HEK293 (cell line): Measurements from ENCODE around the gene LAMB4.

Experiments used
- CTCF ChIA-PET: fragments of 350-600 bp; formaldehyde crosslinking; extraction: SDS; loops from one replicate; lab custom pipeline; 2021; ENCODE audit warnings: antibody characterized with exemption; lab: Yijun Ruan, JAX
- POLR2A ChIA-PET: fragments of 300-600 bp; formaldehyde crosslinking; extraction: SDS; loops from one replicate; lab custom pipeline; 2020; ENCODE audit warnings: antibody characterized with exemption, inconsistent platforms; lab: Yijun Ruan, JAX
- H3K27ac ChIP-seq: fragments of 200-500 bp; sonication (Bioruptor generic); 2 replicates; pipeline ENCODE4 v1.5.1; 2014; ENCODE audit warnings: low read depth, low read length, control low read depth, inconsistent platforms; ENCODE audit errors: extremely low read depth
- H3K36me3 ChIP-seq, 2 experiments: fragments of 200-500 bp in 1 of 2; sonication (Bioruptor generic) in 1 of 2; 1 replicate in 1 of 2; 2 replicates in 1 of 2; pipeline ENCODE4 v1.5.1; 2014 to 2017; ENCODE audit warnings: inconsistent platforms in 2 of 2, low read length in 2 of 2; ENCODE audit not compliant: control insufficient read depth in 2 of 2, insufficient read depth in 1 of 2
- H3K4me1 ChIP-seq: fragments of 200-500 bp; sonication (Bioruptor generic); 2 replicates; pipeline ENCODE4 v1.5.1; 2014; ENCODE audit warnings: mild to moderate bottlenecking, low read length, inconsistent platforms; ENCODE audit not compliant: control insufficient read depth, insufficient read depth
- H3K4me3 ChIP-seq: 2 replicates; pipeline ENCODE4 v1.5.1; 2011; ENCODE audit warnings: low read depth, mild to moderate bottlenecking, control low read depth, low read length, moderate library complexity
- H3K9me3 ChIP-seq: fragments of 200-500 bp; sonication (Bioruptor generic); 2 replicates; pipeline ENCODE4 v1.5.1; 2014; ENCODE audit warnings: low read depth, low read length, inconsistent platforms; ENCODE audit not compliant: control insufficient read depth, insufficient read depth
- EGR2 ChIP-seq: fragments of 450-650 bp; formaldehyde crosslinking; IDR thresholded peaks from 2 replicates; pipeline ENCODE4 v1.5.1; 2016; ENCODE audit warnings: low read depth, missing biosample characterization, missing genetic modification characterization
- KLF1 ChIP-seq: fragments of 450-650 bp; formaldehyde crosslinking; IDR thresholded peaks from 2 replicates; pipeline ENCODE4 v1.5.1; 2016; ENCODE audit warnings: missing biosample characterization, missing genetic modification characterization
- OSR2 ChIP-seq: fragments of 450-650 bp; formaldehyde crosslinking; IDR thresholded peaks from 2 replicates; pipeline ENCODE4 v1.5.1; 2016; ENCODE audit warnings: missing biosample characterization, missing genetic modification characterization
- OVOL3 ChIP-seq: fragments of 450-650 bp; formaldehyde crosslinking; IDR thresholded peaks from 2 replicates; pipeline ENCODE4 v1.5.1; 2016; ENCODE audit warnings: missing biosample characterization, missing genetic modification characterization
- PRDM6 ChIP-seq: fragments of 450-650 bp; formaldehyde crosslinking; IDR thresholded peaks from 2 replicates; pipeline ENCODE4 v1.5.1; 2017; ENCODE audit warnings: missing biosample characterization, missing genetic modification characterization
- SALL2 ChIP-seq: fragments of 450-650 bp; formaldehyde crosslinking; IDR thresholded peaks from 2 replicates; pipeline ENCODE4 v1.5.0; 2017; ENCODE audit warnings: missing biosample characterization, mild to moderate bottlenecking, missing genetic modification characterization, borderline replicate concordance
- SETDB1 ChIP-seq: IDR thresholded peaks from one replicate; pipeline ENCODE4 v1.6.1; 2017; ENCODE audit warnings: mild to moderate bottlenecking, low read length, moderate library complexity, mixed read lengths; ENCODE audit not compliant: insufficient read length
- WT1 ChIP-seq: fragments of 450-650 bp; formaldehyde crosslinking; IDR thresholded peaks from 2 replicates; pipeline ENCODE4 v1.5.1; 2016; ENCODE audit warnings: missing biosample characterization, missing genetic modification characterization
- YY2 ChIP-seq: fragments of 450-650 bp; formaldehyde crosslinking; IDR thresholded peaks from 2 replicates; pipeline ENCODE4 v1.5.1; 2016; ENCODE audit warnings: missing biosample characterization, missing genetic modification characterization
- ZBTB1 ChIP-seq: fragments of 450-650 bp; formaldehyde crosslinking; IDR thresholded peaks from 2 replicates; pipeline ENCODE4 v1.5.1; 2016; ENCODE audit warnings: missing biosample characterization, missing genetic modification characterization
- ZBTB21 ChIP-seq: fragments of 450-650 bp; formaldehyde crosslinking; IDR thresholded peaks from 2 replicates; pipeline ENCODE4 v1.5.1; 2017; ENCODE audit warnings: missing biosample characterization, missing genetic modification characterization
- ZBTB8A ChIP-seq: fragments of 450-650 bp; formaldehyde crosslinking; IDR thresholded peaks from 2 replicates; pipeline ENCODE4 v1.5.1; 2016; ENCODE audit warnings: missing biosample characterization, missing genetic modification characterization
- ZNF114 ChIP-seq: fragments of 450-650 bp; formaldehyde crosslinking; IDR thresholded peaks from 2 replicates; pipeline ENCODE4 v1.5.0; 2017; ENCODE audit warnings: missing biosample characterization, missing genetic modification characterization
- ZNF157 ChIP-seq: fragments of 450-650 bp; formaldehyde crosslinking; IDR thresholded peaks from 2 replicates; pipeline ENCODE4 v1.5.1; 2016; ENCODE audit warnings: missing biosample characterization, missing genetic modification characterization
- ZNF18 ChIP-seq: fragments of 450-650 bp; formaldehyde crosslinking; IDR thresholded peaks from 2 replicates; pipeline ENCODE4 v1.5.1; 2016; ENCODE audit warnings: missing biosample characterization, missing genetic modification characterization
- ZNF2 ChIP-seq: fragments of 450-650 bp; formaldehyde crosslinking; IDR thresholded peaks from 2 replicates; pipeline ENCODE4 v1.5.1; 2016; ENCODE audit warnings: missing biosample characterization, missing genetic modification characterization
- ZNF311 ChIP-seq: fragments of 450-650 bp; formaldehyde crosslinking; IDR thresholded peaks from 2 replicates; pipeline ENCODE4 v1.5.1; 2017; ENCODE audit warnings: missing biosample characterization, missing genetic modification characterization, borderline replicate concordance
- ZNF37A ChIP-seq: fragments of 450-650 bp; IDR thresholded peaks from 2 replicates; pipeline ENCODE4 v1.5.1; 2018; ENCODE audit warnings: missing biosample characterization, missing genetic modification characterization
- ZNF544 ChIP-seq: fragments of 450-650 bp; formaldehyde crosslinking; IDR thresholded peaks from 2 replicates; pipeline ENCODE4 v1.5.0; 2017; ENCODE audit warnings: missing biosample characterization, missing genetic modification characterization
- ZNF561 ChIP-seq: fragments of 450-650 bp; IDR thresholded peaks from 2 replicates; pipeline ENCODE4 v1.5.1; 2018; ENCODE audit warnings: missing biosample characterization, missing genetic modification characterization, borderline replicate concordance
- ZNF621 ChIP-seq: fragments of 450-650 bp; formaldehyde crosslinking; IDR thresholded peaks from 2 replicates; pipeline ENCODE4 v1.5.1; 2017; ENCODE audit warnings: missing biosample characterization, missing genetic modification characterization
- ZNF792 ChIP-seq: fragments of 450-650 bp; formaldehyde crosslinking; IDR thresholded peaks from 2 replicates; pipeline ENCODE4 v1.5.1; 2016; ENCODE audit warnings: missing biosample characterization, missing genetic modification characterization
- TF ChIP-seq, protein P1 (sequence below): fragments of 450-650 bp; formaldehyde crosslinking; IDR thresholded peaks from 2 replicates; pipeline ENCODE4 v1.5.1; 2016; ENCODE audit warnings: missing biosample characterization, missing genetic modification characterization
- TF ChIP-seq, protein P2 (sequence below): fragments of 450-650 bp; formaldehyde crosslinking; IDR thresholded peaks from 2 replicates; pipeline ENCODE4 v1.5.1; 2016; ENCODE audit warnings: missing biosample characterization, missing genetic modification characterization

LAMB4 gene

DNA sequence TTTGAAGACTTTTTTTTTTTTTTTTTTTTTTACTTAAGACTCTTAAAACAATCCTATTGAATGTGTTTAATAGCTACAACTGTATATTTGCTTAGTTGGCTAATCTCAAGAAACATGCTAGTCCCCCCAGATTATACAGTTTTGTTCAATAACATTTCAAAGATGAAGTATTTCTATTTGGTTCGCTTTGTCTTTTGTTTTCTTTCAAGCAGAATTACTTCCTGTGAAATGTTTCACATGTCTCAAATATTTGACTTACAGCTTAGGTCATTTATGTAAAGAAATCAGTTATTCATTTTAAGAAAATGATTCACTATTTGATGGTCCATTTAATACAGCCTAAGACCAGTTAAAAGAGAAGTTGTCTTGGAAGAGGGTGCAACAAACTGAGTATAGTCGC lies 114.4 kb downstream of the LAMB4 start:
- H3K4me1 ChIP-seq: peaks cover 26% of the 10 kb centered on the region
- no peak overlapping the region for H3K27ac ChIP-seq
- CTCF ChIA-PET: interaction anchor here (0.6 to 1.2 kb wide), 5 partner anchors 12 to 286 kb away, joined by 3 to 6 read pairs (median 3); no protein-coding TSS in a partner anchor
- POLR2A ChIA-PET: interaction anchor here (3.8 kb wide), 1 partner anchor 13 kb away, joined by 18 read pairs; the partner anchor contains the start of gene LAMB1
- no peak overlapping the region for H3K4me3 ChIP-seq
- TF ChIP-seq ZNF311: no peak
- TF ChIP-seq ZNF114: no peak
- no peak for TF ChIP-seq SETDB1
- TF ChIP-seq KLF1 (tag by site-specific recombination): no peak
- no peak for TF ChIP-seq ZNF18 (tag by site-specific recombination)
- TF ChIP-seq ZBTB21: no peak
- TF ChIP-seq ZNF544 (tag by site-specific recombination): no peak
- TF ChIP-seq YY2 (tag by site-specific recombination): no peak
- no peak for TF ChIP-seq ZNF157 (tag by site-specific recombination)
- TF ChIP-seq SALL2 (tag by site-specific recombination): no peak
- TF ChIP-seq ZNF37A (tag by site-specific recombination): no peak
- TF ChIP-seq ZBTB8A: no peak
- no peak for TF ChIP-seq ZNF561
- no peak for TF ChIP-seq ZNF2 (tag by site-specific recombination)
- TF ChIP-seq, protein P1, sequence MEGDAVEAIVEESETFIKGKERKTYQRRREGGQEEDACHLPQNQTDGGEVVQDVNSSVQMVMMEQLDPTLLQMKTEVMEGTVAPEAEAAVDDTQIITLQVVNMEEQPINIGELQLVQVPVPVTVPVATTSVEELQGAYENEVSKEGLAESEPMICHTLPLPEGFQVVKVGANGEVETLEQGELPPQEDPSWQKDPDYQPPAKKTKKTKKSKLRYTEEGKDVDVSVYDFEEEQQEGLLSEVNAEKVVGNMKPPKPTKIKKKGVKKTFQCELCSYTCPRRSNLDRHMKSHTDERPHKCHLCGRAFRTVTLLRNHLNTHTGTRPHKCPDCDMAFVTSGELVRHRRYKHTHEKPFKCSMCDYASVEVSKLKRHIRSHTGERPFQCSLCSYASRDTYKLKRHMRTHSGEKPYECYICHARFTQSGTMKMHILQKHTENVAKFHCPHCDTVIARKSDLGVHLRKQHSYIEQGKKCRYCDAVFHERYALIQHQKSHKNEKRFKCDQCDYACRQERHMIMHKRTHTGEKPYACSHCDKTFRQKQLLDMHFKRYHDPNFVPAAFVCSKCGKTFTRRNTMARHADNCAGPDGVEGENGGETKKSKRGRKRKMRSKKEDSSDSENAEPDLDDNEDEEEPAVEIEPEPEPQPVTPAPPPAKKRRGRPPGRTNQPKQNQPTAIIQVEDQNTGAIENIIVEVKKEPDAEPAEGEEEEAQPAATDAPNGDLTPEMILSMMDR: no peak
- TF ChIP-seq, protein P2, sequence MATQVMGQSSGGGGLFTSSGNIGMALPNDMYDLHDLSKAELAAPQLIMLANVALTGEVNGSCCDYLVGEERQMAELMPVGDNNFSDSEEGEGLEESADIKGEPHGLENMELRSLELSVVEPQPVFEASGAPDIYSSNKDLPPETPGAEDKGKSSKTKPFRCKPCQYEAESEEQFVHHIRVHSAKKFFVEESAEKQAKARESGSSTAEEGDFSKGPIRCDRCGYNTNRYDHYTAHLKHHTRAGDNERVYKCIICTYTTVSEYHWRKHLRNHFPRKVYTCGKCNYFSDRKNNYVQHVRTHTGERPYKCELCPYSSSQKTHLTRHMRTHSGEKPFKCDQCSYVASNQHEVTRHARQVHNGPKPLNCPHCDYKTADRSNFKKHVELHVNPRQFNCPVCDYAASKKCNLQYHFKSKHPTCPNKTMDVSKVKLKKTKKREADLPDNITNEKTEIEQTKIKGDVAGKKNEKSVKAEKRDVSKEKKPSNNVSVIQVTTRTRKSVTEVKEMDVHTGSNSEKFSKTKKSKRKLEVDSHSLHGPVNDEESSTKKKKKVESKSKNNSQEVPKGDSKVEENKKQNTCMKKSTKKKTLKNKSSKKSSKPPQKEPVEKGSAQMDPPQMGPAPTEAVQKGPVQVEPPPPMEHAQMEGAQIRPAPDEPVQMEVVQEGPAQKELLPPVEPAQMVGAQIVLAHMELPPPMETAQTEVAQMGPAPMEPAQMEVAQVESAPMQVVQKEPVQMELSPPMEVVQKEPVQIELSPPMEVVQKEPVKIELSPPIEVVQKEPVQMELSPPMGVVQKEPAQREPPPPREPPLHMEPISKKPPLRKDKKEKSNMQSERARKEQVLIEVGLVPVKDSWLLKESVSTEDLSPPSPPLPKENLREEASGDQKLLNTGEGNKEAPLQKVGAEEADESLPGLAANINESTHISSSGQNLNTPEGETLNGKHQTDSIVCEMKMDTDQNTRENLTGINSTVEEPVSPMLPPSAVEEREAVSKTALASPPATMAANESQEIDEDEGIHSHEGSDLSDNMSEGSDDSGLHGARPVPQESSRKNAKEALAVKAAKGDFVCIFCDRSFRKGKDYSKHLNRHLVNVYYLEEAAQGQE: no peak
- no peaks in the 10 kb centered on the region for H3K36me3 ChIP-seq
- H3K9me3 ChIP-seq: no peaks in the 10 kb centered on the region

DNA sequence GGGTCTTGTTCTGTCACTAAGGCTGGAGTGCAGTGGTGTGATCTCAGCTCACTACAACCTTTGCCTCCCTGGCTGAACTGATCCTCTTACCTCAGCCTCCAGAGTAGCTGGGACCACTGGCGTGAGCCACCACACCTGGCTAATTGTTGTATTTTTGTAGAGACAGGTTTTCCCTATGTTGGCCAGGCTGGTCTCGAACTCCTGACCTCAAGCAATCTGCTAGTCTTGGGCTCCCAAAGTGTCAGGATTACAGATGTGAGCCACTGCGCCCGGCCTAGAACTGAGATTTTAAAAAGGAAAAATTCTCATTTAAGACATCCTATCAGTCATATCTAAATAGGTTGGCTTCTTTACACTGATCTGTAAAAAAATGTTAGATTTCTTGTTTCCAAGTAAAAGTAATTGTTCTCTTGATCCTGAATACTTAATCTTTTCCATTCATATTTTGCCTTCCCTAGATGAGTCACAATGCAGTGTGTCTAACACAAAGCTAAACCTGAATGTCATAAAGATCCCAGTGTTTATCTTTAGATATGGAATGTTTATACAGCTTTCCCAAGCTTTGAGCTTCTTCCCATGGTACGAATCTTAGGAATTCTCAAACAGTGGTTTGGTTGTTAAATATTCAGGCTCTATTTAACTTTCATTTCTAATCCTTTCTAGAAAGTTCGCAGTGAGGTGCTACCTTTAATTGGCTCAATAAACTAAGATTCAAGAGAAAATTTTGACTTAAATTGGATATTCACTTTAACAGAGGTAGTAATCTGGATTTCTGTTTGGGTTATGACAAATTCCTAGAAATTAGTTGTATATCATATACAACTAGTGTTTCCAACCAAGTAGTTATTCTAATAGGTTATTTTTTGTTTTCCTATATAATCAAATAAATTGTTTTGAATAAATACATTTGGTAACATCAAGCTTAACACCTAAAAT lies 115.1 kb downstream of the LAMB4 start:
- POLR2A ChIA-PET: interaction anchor here (0.6 to 3.8 kb wide), 2 partner anchors 13 to 32 kb away, joined by 3 to 18 read pairs; partner anchors contain the start of gene LAMB1
- TF ChIP-seq ZNF792 (no peak), ZNF37A (tag by site-specific recombination) (no peak), WT1 (tag by site-specific recombination) (0 out of 2 replicates have a peak, but pooled peaks have one; percentile 12), PRDM6 (tag by site-specific recombination) (peak; percentile 99), EGR2 (tag by site-specific recombination) (no peak), ZNF18 (tag by site-specific recombination) (no peak), ZBTB1 (tag by site-specific recombination) (no peak; the same call in 1 of the 2 replicates), ZNF311 (no peak), ZBTB21 (no peak), ZNF621 (no peak), OSR2 (tag by site-specific recombination) (peak; percentile 68), OVOL3 (tag by site-specific recombination) (peak; percentile 66; the same call in 1 of the 2 replicates)

More for the DNA sequence above, 115.1 kb downstream of the LAMB4 start:
- CTCF ChIA-PET: interaction anchor here (0.6 to 1.0 kb wide), 3 partner anchors 20 to 287 kb away, joined by 3 to 6 read pairs (median 3); no protein-coding TSS in a partner anchor
- Histone ChIP-seq H3K36me3 (no peaks in the 10 kb centered on the region), H3K4me1 (peaks cover 34% of the 10 kb centered on the region), H3K4me3 (no peak overlapping the region), H3K27ac (peak overlapping the region; percentile 17; the same call in 1 of the 2 replicates), H3K9me3 (no peaks in the 10 kb centered on the region)
